Measurements from ENCODE around the gene SEC22C.

Gene SEC22C

GRCh38 chr3:42533161-42533897 lies 48.4 kb downstream of the SEC22C start:
- no peak for DNase-seq

DNA sequence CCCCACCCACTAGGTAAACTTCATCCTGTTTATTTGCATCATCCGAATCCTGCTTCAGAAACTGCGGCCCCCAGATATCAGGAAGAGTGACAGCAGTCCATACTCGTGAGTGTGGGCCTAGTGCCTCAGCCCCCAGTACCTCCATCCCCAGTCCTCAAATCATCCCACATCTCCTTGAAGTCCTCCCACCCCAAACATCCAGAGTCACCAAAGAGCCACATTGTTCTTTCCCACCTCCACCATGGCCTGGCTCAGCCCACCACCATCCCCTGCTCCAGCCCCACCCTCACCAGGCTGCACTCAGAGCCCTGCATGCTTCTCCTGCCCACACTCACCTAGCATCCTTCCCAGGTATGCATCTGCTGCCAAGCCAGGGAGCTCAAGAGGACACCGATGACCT lies 49.5 kb downstream of the SEC22C start:
- no peak for DNase-seq

GRCh38 chr3:42531470-42531869 lies 50.3 kb downstream of the SEC22C start:
- DNase-seq: no peak

DNA sequence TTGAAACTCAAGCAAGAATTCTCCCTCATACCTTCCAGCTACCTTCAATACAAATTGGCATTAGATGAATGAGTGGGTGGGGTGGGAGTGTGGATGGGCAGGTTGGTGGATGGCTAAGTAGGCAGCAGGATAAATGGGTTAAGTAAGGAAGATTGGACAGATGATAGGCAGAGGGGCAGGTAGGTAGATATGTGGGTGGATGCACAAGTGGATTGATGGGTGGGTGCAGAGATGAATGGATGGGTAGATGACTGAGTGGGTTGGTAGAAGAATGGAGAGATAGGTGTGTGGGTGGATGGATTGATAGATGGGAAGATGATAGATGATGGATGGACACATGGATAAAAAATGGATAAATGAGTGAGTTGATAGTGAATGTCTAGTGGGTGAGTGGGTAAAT lies 51.7 kb downstream of the SEC22C start:
- DNase-seq: no peak

DNA sequence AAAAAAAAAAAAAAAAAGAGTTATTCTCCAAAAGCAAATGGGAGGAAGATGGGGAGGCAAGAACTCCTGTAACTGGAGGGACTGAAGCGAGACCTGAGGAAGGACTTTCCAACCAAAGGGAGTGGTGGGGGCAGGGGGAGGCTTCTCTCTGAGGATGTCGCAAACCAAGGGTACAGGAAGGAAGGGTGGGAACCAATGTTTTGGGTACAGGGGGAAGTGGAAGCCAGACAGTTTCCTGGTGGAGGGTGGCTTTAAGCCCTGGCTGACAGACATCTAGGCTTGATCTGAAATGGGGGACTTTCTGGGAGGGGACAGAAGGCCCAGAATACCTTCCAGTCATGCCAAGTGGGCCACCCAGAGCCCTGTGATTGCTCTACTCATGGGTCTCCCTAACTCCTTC lies 52.3 kb downstream of the SEC22C start:
- DNase-seq: no peak

DNA sequence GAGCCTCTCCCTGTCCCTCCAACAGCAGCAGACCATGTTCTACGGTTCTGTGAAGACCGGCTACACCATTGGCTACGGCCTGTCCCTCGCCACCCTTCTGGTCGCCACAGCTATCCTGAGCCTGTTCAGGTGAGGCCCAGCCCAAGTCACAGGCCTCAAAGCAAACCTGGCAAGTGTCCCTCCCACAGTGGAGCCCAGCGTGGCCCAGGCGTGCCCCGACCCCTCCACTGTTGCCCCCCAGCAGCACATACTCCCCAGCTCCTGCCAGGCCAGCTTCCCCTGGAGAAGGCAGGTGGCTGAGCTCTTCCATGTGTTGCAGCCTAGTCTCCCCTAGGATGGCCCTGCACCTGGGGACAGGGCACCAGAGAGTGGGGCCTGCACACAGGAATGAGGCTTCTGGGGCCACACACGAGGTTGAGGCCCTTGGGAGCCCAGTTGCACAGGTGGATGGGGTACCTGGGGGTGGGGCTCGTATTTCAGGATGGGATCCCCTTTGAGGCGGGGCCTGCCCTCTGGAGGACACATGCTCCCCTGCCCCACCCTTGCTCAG lies 54.3 kb downstream of the SEC22C start:
- no peak for DNase-seq

DNA sequence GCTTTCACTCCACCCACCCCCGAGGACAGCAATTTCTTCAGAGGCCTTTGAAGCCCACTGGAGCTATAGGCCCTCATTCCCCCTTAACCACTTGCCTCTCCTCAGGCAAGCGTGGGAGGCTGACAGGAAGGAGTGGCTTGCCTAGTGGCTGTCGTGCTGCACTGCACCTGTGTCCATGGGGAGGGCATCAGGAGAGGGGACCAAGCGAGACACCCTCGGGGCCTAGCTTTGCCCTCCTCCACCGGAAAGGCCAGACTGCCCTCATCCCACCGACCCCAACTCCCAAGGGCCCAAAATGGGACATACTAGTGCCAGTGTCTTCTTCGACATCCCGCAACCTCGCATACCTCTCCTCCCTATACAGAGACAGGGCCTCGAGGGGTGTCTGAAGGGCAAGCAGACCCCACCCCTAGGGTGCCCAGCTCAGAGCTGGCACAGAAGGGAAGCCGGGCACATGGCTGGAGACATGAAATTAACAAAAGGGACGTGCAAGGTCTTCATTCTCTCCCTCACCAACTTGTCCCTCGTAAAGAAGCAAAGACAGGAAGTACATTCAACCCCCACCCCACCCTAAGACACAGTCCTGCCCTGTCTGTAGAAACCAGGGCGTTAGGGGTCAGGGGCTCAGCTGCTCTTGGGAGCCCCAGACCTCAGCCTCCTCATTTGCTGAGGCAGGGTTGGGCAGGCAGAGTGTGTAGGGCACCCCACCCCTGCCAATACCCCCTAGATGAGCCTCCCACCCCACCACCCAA lies 55.0 kb downstream of the SEC22C start:
- DNase-seq: peak; percentile 33

DNA sequence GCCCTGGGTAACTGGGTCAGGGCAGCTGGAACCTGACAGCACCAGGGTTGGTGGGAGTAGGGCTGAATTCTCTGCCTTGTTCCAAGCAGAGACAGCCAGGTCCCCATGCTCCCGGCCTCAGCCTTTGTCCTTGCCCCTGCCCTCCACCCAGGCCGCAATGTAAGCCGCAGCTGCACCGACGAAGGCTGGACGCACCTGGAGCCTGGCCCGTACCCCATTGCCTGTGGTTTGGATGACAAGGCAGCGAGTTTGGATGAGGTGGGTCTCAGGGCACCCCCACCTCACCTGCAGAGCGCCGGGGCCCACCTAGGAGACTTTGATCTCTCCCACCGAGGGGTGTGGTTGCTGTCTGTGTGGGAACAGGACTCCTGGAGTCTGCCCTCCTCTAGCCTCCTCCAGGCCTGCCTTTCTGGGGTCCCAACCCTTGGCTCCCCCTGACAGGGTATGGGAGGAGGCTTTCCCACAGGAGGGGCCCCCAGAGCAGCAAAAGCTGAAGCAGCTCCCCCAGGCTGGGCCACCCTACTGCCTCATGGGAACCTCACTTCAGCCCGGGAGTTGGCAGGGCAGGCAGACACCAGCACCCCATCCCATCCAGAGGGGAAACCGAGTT lies 55.9 kb downstream of the SEC22C start:
- no peak for DNase-seq

DNA sequence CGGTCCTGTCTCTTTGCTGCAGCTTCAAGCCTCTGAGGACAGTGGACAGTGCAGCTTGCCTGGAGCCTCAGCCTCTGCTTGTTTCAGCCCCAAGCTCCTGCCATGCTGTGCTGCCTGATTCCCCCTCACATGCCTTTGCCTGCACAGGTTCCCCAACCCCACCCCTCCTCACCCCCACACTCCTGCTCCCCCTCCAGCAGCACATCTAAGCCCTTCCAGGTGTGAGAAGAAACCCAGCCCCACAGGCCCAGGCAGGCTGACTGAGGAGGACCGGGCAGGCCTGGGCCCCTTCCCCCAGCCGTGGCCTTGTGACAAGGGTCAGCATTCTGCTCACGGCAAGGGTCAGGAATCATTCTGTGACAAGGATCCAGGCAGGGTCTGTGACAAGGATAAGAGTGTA lies 56.6 kb downstream of the SEC22C start:
- DNase-seq: no peak

DNA sequence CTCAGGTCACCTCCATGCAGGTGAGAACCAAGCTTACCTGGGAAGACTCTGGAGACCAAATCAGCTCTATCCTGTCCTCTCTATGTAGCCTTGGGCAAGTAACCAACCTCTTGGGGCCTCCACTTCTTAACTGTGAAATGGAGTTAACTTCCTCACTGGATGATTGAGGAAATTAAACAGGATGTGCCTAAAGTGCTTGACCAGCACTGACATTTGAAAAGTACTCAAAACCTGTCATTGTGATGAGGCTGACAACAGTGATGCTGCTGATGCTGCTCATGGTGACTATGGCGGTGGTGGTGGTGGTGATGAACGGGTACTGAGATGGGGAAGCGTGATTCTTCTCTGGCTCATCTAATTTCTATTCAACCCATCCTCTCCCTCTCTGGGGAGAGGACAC lies 57.0 kb downstream of the SEC22C start:
- DNase-seq: no peak

DNA sequence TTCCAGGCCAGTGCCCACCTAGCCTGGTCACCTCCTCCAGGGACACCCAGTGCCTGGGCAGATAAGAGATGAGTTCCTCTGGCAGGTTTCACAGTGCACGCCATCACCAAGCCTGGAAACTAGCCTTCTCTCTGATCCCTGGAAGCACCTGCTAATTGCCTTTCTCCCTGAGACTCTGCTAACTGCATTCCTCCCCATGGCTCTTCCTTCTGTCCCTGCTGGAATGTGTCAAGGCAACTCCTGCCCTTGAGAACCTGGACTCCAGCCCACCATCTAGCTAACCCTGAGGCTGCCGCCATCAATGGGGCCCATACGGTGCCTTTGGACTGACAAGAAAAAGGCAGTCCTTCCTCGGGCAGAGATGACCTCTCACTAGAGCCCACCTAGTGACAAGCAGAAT lies 60.9 kb downstream of the SEC22C start:
- no peak for DNase-seq

DNA sequence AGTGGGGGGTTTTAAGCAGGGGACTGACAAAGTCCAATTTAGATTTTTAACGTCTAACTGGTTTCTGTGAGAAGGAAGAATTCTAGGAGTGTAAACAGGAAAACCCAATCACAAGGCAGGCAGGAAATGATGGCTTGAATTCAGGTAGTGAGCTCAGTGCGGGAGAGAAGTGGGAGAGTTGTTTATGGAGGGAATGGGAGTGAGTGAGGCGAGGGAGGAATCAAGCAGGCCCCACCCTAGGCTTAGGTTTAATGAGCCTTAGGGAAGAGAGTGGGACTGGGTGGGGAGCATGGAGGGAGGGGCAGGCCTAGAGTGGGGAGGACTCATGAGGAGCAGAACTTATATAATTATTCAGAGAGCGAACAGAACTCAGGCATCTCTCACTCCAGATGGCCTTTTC lies 61.4 kb downstream of the SEC22C start:
- no peak for DNase-seq

- DNase-seq: no peak
Observed at GRCh38 chr3:42519568-42519962, 62.2 kb downstream of the SEC22C start.

GRCh38 chr3:42518800-42519567 lies 62.8 kb downstream of the SEC22C start:
- peak; percentile 51 for DNase-seq

GRCh38 chr3:42517117-42517516 lies 64.7 kb downstream of the SEC22C start:
- no peak for DNase-seq

DNA sequence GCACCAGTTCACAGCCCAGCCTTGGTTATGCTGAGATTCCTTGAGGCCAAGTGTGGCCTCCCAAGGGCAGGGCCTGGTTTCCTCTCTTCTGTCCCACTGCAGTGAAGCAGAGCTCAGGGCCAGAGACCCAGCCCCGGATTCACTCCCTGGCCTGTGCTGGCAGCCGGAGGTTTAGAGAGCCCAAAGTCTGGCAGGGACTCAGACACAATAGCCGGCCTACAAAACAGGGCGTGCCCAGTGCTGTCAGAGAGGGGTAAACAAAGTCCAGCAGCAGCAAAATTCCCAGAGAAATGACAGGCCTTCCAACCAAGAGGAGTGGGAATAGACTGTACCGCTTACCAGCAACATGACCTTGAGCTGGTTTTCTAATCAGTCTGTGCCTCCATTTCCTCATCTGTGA lies 65.3 kb downstream of the SEC22C start:
- DNase-seq: no peak

- no peak for DNase-seq
Observed at GRCh38 chr3:42515976-42516375, 65.8 kb downstream of the SEC22C start.

- no peak for DNase-seq
Observed at GRCh38 chr3:42515391-42515916, 66.3 kb downstream of the SEC22C start.

GRCh38 chr3:42514876-42515275 lies 66.9 kb downstream of the SEC22C start:
- no peak for DNase-seq

- no peak for DNase-seq
Observed at GRCh38 chr3:42513521-42513920, 68.2 kb downstream of the SEC22C start.

GRCh38 chr3:42513121-42513520 lies 68.6 kb downstream of the SEC22C start:
- DNase-seq: no peak

- DNase-seq: no peak
Observed at GRCh38 chr3:42511736-42512135, 70.0 kb downstream of the SEC22C start.

GRCh38 chr3:42511201-42511600 lies 70.6 kb downstream of the SEC22C start:
- DNase-seq: no peak
